ENCODE data around the gene MYT1.
"Not testable (repeated sequence)": the region's sequence is repeated elsewhere in the genome, so short reads cannot be mapped to it uniquely, and the experiment has no call there.

Gene MYT1

GRCh38 chr20:64220891-64221527 is 56.8 kb downstream of the MYT1 start:
- DNase-seq = no peak

DNA sequence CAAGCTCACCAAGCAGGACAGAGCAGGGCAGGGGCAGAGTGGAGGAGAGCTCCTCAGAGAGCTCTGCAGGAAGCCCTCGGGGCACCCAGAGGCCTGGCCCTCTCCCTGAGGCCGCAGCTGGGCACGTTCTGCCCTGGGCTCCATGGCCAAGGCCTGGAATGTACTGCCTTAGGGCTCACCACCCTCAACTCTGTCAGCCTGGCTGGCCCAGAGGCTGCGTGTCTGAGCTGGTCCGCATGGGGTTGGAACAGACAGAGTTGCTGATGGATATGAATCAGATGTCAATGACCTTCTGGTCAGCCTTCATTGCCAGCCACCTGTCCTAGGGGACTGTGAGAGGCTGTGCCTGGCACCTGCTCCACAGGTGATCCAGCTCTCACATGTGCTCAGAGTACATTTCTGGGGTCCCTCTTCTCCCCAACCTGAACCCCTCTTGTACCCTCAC is 58.1 kb downstream of the MYT1 start:
- no peak for DNase-seq

- DNase-seq = peak; percentile 37
Observed at GRCh38 chr20:64222851-64223525, 58.7 kb downstream of the MYT1 start.

GRCh38 chr20:64223526-64224067 is 59.3 kb downstream of the MYT1 start:
- peak; percentile 89 for DNase-seq

- DNase-seq = peak; percentile 51
Observed at GRCh38 chr20:64224351-64225170, 60.3 kb downstream of the MYT1 start.

DNA sequence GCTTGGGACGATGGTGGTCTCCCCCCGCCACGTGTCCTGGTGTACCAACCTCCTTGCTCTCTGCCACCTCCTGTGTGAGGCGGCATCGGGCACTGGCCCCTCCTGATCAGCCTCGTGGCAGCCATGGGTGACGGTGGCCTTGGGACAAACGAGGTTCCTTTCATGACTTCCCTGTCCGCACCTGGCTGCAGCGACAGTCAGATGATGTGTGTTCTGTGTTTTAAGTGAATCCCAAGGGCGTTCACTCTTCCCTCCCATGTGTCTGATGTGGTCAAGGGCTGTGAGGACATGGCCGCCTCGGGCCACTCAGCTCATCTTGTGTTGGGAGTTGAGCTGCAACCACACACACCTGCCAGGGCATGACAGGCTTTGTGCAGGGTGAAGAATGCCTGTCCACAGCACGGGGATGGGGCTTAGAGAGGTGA is 60.9 kb downstream of the MYT1 start:
- DNase-seq = no peak

DNA sequence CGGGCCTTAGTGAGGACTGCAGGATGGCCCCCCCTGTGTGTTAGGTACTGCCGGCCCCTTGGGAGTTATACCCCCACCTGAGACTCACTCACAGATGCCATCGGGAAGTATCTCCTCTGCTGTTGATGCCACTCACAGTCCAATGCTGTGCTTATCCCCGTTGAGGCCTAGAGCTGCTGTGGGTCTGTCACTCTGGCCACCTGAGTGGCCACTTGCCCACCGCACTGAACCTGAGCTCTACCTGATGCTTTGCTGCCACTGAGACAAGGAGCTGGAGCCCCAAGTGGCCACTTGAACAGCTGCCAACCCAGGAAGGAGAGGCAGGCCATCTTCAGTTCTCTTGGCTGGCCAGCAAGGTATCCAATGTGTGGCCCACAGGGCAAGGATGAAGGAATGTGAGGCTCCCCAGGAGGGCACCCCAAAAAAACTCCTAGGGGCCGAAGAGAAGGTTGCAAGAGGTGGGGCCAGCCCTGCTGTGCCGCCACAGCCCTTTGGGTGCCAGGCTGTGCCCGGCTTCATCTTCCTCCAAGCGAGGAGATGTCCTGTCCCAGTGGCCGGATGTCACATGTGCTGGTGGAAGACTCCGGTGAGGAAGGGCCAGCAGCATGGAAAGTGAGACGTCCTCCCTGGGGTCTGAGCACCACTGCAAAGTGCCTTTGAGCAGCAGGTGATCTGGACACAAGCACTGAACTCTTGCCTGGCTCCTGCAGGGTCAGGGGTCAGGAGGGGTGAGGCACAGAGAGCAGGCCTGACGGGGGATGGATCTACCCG is 61.8 kb downstream of the MYT1 start:
- no peak for DNase-seq

GRCh38 chr20:64226686-64227580 is 62.7 kb downstream of the MYT1 start:
- no peak for DNase-seq

DNA sequence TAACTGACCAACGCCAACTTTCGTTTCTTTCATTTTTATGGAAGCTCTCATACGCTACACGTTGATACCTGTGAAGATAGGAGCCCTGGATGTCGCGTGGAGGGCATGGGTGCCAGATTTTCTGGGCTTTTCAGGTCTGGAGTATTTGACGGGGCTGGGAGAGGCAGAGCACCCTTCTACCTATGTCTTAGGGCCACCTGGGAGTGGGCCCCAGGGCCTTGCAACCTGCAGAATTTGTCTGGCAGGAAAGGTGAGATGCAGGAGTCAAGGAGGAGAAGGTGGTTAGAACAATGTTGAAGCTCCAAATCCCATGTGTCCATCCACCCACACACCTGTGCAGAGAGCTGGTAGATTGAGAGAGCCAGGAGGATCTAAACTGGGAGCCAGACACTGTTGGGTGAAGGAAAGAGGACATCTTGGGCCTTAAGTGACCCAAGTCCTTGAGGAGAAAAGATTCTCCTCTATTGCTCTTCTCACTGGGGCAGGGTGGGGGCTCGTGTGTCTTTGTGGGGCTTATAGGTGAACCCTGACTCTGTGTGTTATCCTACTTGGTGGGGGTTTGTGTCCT is 63.9 kb downstream of the MYT1 start:
- no peak for DNase-seq

GRCh38 chr20:64228751-64229506 is 64.7 kb downstream of the MYT1 start:
- no peak for DNase-seq

- no peak for DNase-seq
Observed at GRCh38 chr20:64229507-64230061, 65.3 kb downstream of the MYT1 start.

GRCh38 chr20:64230461-64231145 is 66.4 kb downstream of the MYT1 start:
- no peak for DNase-seq

DNA sequence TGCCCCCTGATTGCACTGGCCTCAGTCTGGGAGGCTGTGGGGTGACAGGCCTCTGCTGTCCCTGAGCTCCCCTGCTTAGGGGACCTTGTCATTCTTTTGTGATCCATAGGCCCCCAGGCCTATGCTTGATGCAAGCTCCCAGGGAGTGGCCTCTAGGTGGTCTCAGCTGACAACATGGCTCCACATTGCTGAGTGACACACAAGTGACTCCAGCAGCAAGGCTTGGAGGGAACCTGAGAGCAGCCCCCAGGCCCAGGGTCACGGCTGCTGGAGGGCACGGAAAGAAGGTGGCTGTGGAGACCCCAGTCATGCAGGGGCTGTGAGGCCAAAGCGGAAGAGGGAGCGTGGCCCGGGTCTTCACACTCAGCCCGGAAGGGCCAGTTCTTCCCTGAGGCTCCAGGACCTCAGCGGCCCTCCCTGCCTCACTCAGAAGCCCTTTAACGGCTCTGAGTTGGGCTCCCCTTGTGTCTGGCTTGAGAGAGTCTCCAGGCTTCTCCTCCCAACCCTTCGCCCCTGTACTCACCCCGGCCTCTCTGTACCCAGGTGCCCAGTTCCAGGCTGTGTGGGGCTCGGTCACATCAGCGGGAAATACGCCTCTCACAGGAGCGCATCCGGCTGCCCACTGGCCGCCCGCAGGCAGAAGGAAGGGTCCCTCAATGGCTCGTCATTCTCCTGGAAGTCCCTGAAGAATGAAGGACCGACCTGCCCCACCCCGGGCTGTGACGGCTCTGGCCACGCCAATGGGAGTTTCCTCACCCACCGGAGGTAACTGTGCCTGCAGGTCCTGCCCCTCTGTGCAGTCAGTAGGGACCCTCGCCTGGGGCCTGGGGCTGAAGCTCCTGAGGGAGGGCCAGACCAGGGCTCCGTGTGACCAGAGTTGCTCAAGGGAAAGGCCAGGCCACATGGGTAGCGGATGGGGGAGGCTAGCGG is 67.6 kb downstream of the MYT1 start:
- no peak for DNase-seq

DNA sequence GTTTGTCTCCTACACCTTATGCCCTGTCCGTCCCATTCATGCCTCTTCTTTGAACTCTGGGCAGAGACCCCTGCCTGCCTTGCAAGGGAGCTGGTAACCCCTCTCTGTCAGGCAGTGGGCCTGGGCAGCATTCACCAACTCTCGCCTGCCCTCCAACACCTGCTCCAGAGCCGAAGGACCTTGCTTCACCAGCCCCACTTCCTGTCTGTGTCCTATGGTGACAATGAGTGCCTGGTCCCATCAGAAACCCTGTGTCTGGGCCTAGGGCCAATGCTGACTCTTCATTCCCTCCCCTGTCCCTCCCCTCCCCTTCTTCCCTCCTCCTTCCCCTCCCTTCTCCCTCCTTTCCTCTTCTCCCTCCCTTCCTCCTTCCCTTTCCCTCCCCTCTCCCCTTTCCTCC is 68.5 kb downstream of the MYT1 start:
- peak; percentile 84 for DNase-seq

DNA sequence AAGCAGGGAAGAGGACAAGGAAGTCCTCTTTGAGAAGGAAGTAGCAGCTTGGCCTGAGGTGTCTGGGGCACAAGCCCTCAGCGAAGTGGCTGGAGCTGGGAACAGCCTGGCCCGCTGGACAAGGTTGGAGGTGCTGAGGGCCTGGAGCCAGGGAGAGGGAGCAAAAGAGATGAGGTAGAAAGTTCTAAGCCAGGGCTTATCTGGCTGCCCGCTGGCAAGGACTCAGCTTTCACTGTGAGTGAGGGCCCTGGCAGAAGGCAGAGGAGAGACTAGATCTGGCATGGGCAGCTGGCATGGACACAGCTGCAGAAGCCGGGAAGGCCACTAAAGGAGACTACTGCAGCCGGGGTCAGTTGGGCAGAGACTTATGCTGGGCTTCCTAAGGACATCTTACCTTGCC is 69.5 kb downstream of the MYT1 start:
- no peak for DNase-seq

DNA sequence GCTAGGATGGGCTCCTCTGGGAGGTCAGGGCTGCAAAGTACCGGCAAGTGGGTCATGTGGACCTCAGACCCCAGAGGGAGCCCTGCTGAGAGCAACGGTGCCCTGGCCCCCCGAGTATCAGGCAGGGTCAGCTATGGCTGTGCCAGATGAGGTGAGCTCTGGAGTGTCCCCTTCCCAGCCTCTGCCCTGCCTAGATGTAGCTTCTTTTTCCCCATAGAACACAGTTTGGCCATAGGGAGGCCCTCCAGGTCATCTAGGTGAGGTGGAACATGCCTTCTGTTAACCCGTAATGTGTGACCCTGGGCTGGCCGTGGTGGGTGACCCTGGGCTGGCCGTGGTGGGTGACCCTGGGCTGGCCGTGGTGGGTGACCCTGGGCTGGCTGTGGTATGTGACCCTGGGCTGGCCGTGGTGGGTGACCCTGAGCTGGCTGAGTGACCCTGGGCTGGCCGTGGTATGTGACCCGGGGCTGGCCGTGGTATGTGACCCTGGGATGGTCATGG is 70.1 kb downstream of the MYT1 start:
- no peak for DNase-seq

- not testable (repeated sequence) for DNase-seq
Observed at GRCh38 chr20:64234921-64235565, 70.8 kb downstream of the MYT1 start.

Data from DMS79 treated with DMSO at 0.1 percent for 48 hours (cell line).